MM.1S (cell line): ENCODE data around the gene CASZ1.

Experiments
- DNase-seq: peaks from one replicate; pipeline ENCODE4 v3.0.0-alpha.2; 2015
- H2AFZ ChIP-seq: fragments of 300-600 bp; sonication (generic); 2 replicates; pipeline ENCODE4 v1.6.0; 2016; ENCODE audit warnings: antibody characterized with exemption, low read length
- H3F3A ChIP-seq: fragments of 300-600 bp; sonication (generic); 2 replicates; pipeline ENCODE4 v1.6.1; 2016; ENCODE audit warnings: mild to moderate bottlenecking, antibody characterized with exemption, low read length, moderate library complexity, mixed read lengths; ENCODE audit not compliant: insufficient read depth
- H3K27ac ChIP-seq: fragments of 300-600 bp; sonication (generic); 2 replicates; pipeline ENCODE4 v1.5.1; 2016; ENCODE audit warnings: mild to moderate bottlenecking, low read length
- H3K27me3 ChIP-seq: fragments of 300-600 bp; sonication (generic); replicated peaks from 2 replicates; pipeline ENCODE4 v1.6.0; 2016; ENCODE audit warnings: low read length; ENCODE audit not compliant: insufficient read depth
- H3K36me3 ChIP-seq: fragments of 300-600 bp; sonication (generic); replicated peaks from 2 replicates; pipeline ENCODE4 v1.6.1; 2016; ENCODE audit warnings: mild to moderate bottlenecking, low read length, mixed read lengths; ENCODE audit not compliant: insufficient read depth
- H3K4me1 ChIP-seq: fragments of 300-600 bp; sonication (generic); 2 replicates; pipeline ENCODE4 v1.6.1; 2016; ENCODE audit warnings: low read length, mixed read lengths
- H3K4me2 ChIP-seq: fragments of 300-600 bp; sonication (generic); 2 replicates; pipeline ENCODE4 v1.6.0; 2016; ENCODE audit warnings: low read depth, low read length
- H3K4me3 ChIP-seq: fragments of 300-600 bp; sonication (generic); 2 replicates; pipeline ENCODE4 v1.5.1; 2016; ENCODE audit warnings: low read length, mixed read lengths
- H3K79me2 ChIP-seq: fragments of 300-600 bp; sonication (generic); 2 replicates; pipeline ENCODE4 v1.6.1; 2016; ENCODE audit warnings: mixed run types, low read length, mixed read lengths
- H3K9ac ChIP-seq: fragments of 300-600 bp; sonication (generic); 2 replicates; pipeline ENCODE4 v1.6.1; 2016; ENCODE audit warnings: low read length, mixed read lengths
- H3K9me2 ChIP-seq: fragments of 300-600 bp; sonication (generic); replicated peaks from 2 replicates; pipeline ENCODE4 v1.6.1; 2016; ENCODE audit warnings: mild to moderate bottlenecking, low read length, mixed read lengths; ENCODE audit not compliant: insufficient read depth
- H3K9me3 ChIP-seq: fragments of 300-600 bp; sonication (generic); replicated peaks from 2 replicates; pipeline ENCODE4 v1.6.1; 2016; ENCODE audit warnings: mild to moderate bottlenecking, low read length, mixed read lengths; ENCODE audit not compliant: insufficient read depth
- H4K20me1 ChIP-seq: fragments of 300-600 bp; sonication (generic); 2 replicates; pipeline ENCODE4 v1.6.1; 2016; ENCODE audit warnings: mild to moderate bottlenecking, low read length, moderate library complexity, mixed read lengths; ENCODE audit not compliant: insufficient read depth
- CTCF ChIP-seq: fragments of 300-600 bp; sonication (generic); IDR thresholded peaks from 2 replicates; pipeline ENCODE4 v1.5.1; 2016; ENCODE audit warnings: antibody characterized with exemption, low read length, mixed read lengths
- EZH2 ChIP-seq: fragments of 300-600 bp; sonication (generic); optimal IDR thresholded peaks from 2 replicates; pipeline ENCODE3; 2017; ENCODE audit warnings: low read depth, mild to moderate bottlenecking, antibody characterized with exemption, low read length, mixed read lengths
- EZH2phosphoT487 ChIP-seq: fragments of 300-600 bp; sonication (generic); IDR thresholded peaks from 2 replicates; pipeline ENCODE4 v1.6.1; 2018; ENCODE audit warnings: antibody characterized with exemption, low read length

CASZ1 gene

GRCh38 chr1:10657088-10657847 lies 139.2 kb downstream of the CASZ1 start:
- no peaks in the 10 kb centered on the region for H3K4me1 ChIP-seq
- H4K20me1 ChIP-seq = no peaks in the 10 kb centered on the region
- peaks cover 90% of the 10 kb centered on the region for H3K27me3 ChIP-seq
- no peak overlapping the region for H3K9ac ChIP-seq
- H3K36me3 ChIP-seq = no peaks in the 10 kb centered on the region
- TF ChIP-seq EZH2phosphoT487 (no peak), CTCF (no peak), EZH2 (no peak)
- no peaks in the 10 kb centered on the region for H3K79me2 ChIP-seq
- no peak for DNase-seq
- no peaks in the 10 kb centered on the region for H3K9me2 ChIP-seq
- no peaks in the 10 kb centered on the region for H3F3A ChIP-seq
- H3K27ac ChIP-seq = no peak overlapping the region
- no peaks in the 10 kb centered on the region for H3K9me3 ChIP-seq
- no peak overlapping the region for H3K4me2 ChIP-seq
- no peak overlapping the region for H2AFZ ChIP-seq
- no peak overlapping the region for H3K4me3 ChIP-seq

GRCh38 chr1:10656431-10656830 lies 140.0 kb downstream of the CASZ1 start:
- Histone ChIP-seq H2AFZ (no peak overlapping the region), H3K27ac (no peak overlapping the region), H4K20me1 (no peaks in the 10 kb centered on the region), H3K4me2 (no peak overlapping the region), H3K4me3 (no peak overlapping the region), H3K4me1 (no peaks in the 10 kb centered on the region), H3K9ac (no peak overlapping the region), H3K9me2 (no peaks in the 10 kb centered on the region), H3K79me2 (no peaks in the 10 kb centered on the region), H3K36me3 (no peaks in the 10 kb centered on the region), H3K27me3 (peaks cover 90% of the 10 kb centered on the region), H3K9me3 (no peaks in the 10 kb centered on the region), H3F3A (no peaks in the 10 kb centered on the region)
- DNase-seq = no peak
- TF ChIP-seq EZH2 = no peak
- no peak for TF ChIP-seq CTCF
- TF ChIP-seq EZH2phosphoT487 = no peak

GRCh38 chr1:10655002-10655401 lies 141.4 kb downstream of the CASZ1 start:
- H3F3A ChIP-seq = no peaks in the 10 kb centered on the region
- H3K9me2 ChIP-seq = no peaks in the 10 kb centered on the region
- H3K9me3 ChIP-seq = no peaks in the 10 kb centered on the region
- H3K4me3 ChIP-seq = no peak overlapping the region
- H3K27ac ChIP-seq = no peak overlapping the region
- no peak for DNase-seq
- H3K79me2 ChIP-seq = no peaks in the 10 kb centered on the region
- no peaks in the 10 kb centered on the region for H4K20me1 ChIP-seq
- H3K36me3 ChIP-seq = no peaks in the 10 kb centered on the region
- peaks cover 93% of the 10 kb centered on the region for H3K27me3 ChIP-seq
- H3K9ac ChIP-seq = no peak overlapping the region
- no peaks in the 10 kb centered on the region for H3K4me1 ChIP-seq
- H3K4me2 ChIP-seq = no peak overlapping the region
- H2AFZ ChIP-seq = no peak overlapping the region
- TF ChIP-seq CTCF (no peak), EZH2 (no peak), EZH2phosphoT487 (no peak)
